Transverse colon (tissue), 4 donors: ENCODE measurements around the gene HMCN2.

Source experiments
- EP300 ChIP-seq: sonication (generic); formaldehyde crosslinking; IDR thresholded peaks from one replicate; pipeline ENCODE4 v1.6.1; 2017; ENCODE audit warnings: antibody characterized with exemption, low read depth
- POLR2A ChIP-seq: fragments of 450-650 bp; IDR thresholded peaks from one replicate; pipeline ENCODE4 v1.6.1; 2016; ENCODE audit warnings: antibody characterized with exemption, mild to moderate bottlenecking, moderate library complexity
- POLR2AphosphoS5 ChIP-seq, 3 donors: sonication (generic); formaldehyde crosslinking; IDR thresholded peaks; one replicate each; pipeline ENCODE4 v1.6.1; 2016; ENCODE audit warnings: antibody characterized with exemption in 3 of 3
- TF ChIP-seq, protein P1 (sequence below), 5 experiments: fragments of 200-600 bp in 3 of 5; fragments of 450-650 bp in 2 of 5; sonication (generic) in 3 of 5; IDR thresholded peaks; 1 replicate in 2 of 5; 2 replicates in 3 of 5; pipeline ENCODE4 v1.5.1; 2016 to 2017; ENCODE audit warnings: antibody characterized with exemption in 5 of 5, inconsistent platforms in 3 of 5, mild to moderate bottlenecking in 2 of 5, moderate library complexity in 1 of 5

DNA sequence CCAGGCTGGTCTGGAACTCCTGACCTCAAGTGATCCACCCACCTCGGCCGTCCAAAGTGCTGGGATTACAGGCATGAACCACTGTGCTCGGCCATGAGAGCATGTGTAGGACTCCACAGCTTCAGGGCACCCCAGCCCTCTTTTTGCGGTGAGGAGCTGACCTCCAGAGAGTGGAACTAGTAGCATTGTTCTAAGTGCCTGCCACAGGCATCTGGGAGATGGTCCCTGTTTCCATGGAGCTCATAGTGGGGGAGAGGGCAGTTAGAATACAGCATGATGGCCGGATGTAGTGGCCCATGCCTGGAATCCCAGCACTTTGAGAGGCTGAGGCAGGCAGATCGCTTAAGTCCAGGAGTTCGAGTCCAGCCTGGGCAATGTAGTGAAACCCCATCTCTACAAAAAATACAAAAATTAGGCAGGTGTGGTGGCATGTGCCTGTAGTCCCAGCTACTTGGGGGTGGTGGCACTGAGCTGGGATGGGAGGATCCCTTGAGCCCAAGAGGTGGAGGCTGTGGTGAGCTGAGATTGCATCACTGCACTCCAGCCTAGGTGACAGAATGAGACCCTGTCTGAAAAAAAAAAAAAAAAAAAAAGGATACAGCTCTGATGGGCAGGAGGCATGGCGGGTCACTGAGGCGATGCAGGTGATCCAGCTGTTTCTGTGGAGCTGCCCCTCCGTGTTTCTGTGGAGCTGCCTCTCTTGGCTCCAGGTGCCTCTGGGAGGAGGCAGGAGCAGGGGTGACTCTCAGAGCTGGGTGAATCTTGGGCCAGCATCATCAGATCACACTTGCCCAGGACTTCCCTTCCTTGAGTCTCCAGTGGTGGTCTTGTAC, 183.4 kb downstream of the HMCN2 start:
- TF ChIP-seq, protein P1, sequence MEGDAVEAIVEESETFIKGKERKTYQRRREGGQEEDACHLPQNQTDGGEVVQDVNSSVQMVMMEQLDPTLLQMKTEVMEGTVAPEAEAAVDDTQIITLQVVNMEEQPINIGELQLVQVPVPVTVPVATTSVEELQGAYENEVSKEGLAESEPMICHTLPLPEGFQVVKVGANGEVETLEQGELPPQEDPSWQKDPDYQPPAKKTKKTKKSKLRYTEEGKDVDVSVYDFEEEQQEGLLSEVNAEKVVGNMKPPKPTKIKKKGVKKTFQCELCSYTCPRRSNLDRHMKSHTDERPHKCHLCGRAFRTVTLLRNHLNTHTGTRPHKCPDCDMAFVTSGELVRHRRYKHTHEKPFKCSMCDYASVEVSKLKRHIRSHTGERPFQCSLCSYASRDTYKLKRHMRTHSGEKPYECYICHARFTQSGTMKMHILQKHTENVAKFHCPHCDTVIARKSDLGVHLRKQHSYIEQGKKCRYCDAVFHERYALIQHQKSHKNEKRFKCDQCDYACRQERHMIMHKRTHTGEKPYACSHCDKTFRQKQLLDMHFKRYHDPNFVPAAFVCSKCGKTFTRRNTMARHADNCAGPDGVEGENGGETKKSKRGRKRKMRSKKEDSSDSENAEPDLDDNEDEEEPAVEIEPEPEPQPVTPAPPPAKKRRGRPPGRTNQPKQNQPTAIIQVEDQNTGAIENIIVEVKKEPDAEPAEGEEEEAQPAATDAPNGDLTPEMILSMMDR (IDR thresholded peaks at IDR 0.05): no peak
- no peak for TF ChIP-seq EP300
- TF ChIP-seq POLR2AphosphoS5 (IDR thresholded peaks at IDR 0.05): no peak
- TF ChIP-seq POLR2A: no peak
